Stimulated activated CD4-positive, alpha-beta T cell treated with anti-CD3 and anti-CD28 coated beads, Interleukin-4, amount 100 ng/mL, for 48 hours (primary cell): ENCODE data around the gene METTL22.

Experiments
- DNase-seq, 2 donors: peaks; one replicate each; pipeline ENCODE4 v3.0.0-alpha.2; 2020; ENCODE audit warnings: low read depth in 2 of 2

Gene METTL22

GRCh38 chr16:8621572-8622314 lies at the start of gene METTL22:
Gene METTL22 (plus strand): TSS chr16:8621698. CDS start chr16:8625666, 3,968 bp downstream.
- peak; percentile 90 to 93 for DNase-seq

- no peak for DNase-seq
Observed at GRCh38 chr16:8572063-8572918, 49.2 kb upstream of the METTL22 start.

GRCh38 chr16:8572919-8573724 lies 48.4 kb upstream of the METTL22 start:
- DNase-seq, result no peak

GRCh38 chr16:8575399-8575798 lies 46.1 kb upstream of the METTL22 start:
- no peak for DNase-seq

- no peak for DNase-seq
Observed at GRCh38 chr16:8576141-8577004, 45.1 kb upstream of the METTL22 start.

GRCh38 chr16:8577678-8578304 lies 43.7 kb upstream of the METTL22 start:
- DNase-seq, result no peak

- DNase-seq, result no peak
Observed at GRCh38 chr16:8579559-8579958, 41.9 kb upstream of the METTL22 start.

- no peak for DNase-seq
Observed at GRCh38 chr16:8581831-8582580, 39.5 kb upstream of the METTL22 start.

GRCh38 chr16:8583199-8583598 lies 38.3 kb upstream of the METTL22 start:
- DNase-seq, result no peak

GRCh38 chr16:8583732-8584131 lies 37.8 kb upstream of the METTL22 start:
- DNase-seq, result no peak

GRCh38 chr16:8585041-8585440 lies 36.5 kb upstream of the METTL22 start:
- no peak for DNase-seq

- no peak for DNase-seq
Observed at GRCh38 chr16:8585857-8586256, 35.6 kb upstream of the METTL22 start.

- no peak for DNase-seq
Observed at GRCh38 chr16:8587065-8587464, 34.4 kb upstream of the METTL22 start.

- DNase-seq, result no peak
Observed at GRCh38 chr16:8588682-8589056, 32.8 kb upstream of the METTL22 start.

- DNase-seq, result no peak
Observed at GRCh38 chr16:8589057-8589899, 32.2 kb upstream of the METTL22 start.

- DNase-seq, result no peak
Observed at GRCh38 chr16:8589900-8590688, 31.4 kb upstream of the METTL22 start, which contains the start of gene TMEM114. Gene TMEM114 (minus strand): TSS chr16:8590511. CDS start chr16:8589838, 673 bp downstream.

GRCh38 chr16:8590811-8591210 lies 30.7 kb upstream of the METTL22 start:
- no peak for DNase-seq

- DNase-seq, result no peak
Observed at GRCh38 chr16:8591451-8591850, 30.0 kb upstream of the METTL22 start.
